Gastroesophageal sphincter (tissue), 3 donors: ENCODE data around the gene LBP.

Source experiments
- CTCF ChIP-seq, 4 experiments: fragments of 200-600 bp in 2 of 4; fragments of 450-650 bp in 2 of 4; sonication (generic) in 1 of 4; IDR thresholded peaks; one replicate each; pipeline ENCODE4 v1.5.1; 2017 to 2019; ENCODE audit warnings: antibody characterized with exemption in 4 of 4, mild to moderate bottlenecking in 2 of 4, moderate library complexity in 2 of 4
- POLR2A ChIP-seq, 2 donors: fragments of 450-650 bp; IDR thresholded peaks; one replicate each; pipeline ENCODE4 v1.6.1; 2017; ENCODE audit warnings: antibody characterized with exemption in 2 of 2, mild to moderate bottlenecking in 2 of 2, moderate library complexity in 1 of 2
- POLR2AphosphoS5 ChIP-seq: sonication (generic); formaldehyde crosslinking; IDR thresholded peaks from one replicate; pipeline ENCODE4 v1.6.1; 2017; ENCODE audit warnings: antibody characterized with exemption

- no peak for TF ChIP-seq CTCF (IDR thresholded peaks at IDR 0.05)
- TF ChIP-seq POLR2A (IDR thresholded peaks at IDR 0.05) = no peak
- TF ChIP-seq POLR2AphosphoS5 = no peak
Observed at GRCh38 chr20:38387953-38388352, 41.7 kb downstream of the LBP start.
